Measurements from ENCODE around the gene KIF5B. TPM values are rescaled to one million over a fixed set of nuclear protein-coding genes. Genes with fewer than 3 reads are reported as not detected.
"Not testable (repeated sequence)": the region's sequence is repeated elsewhere in the genome, so short reads cannot be mapped to it uniquely, and the experiment has no call there.

Gene KIF5B
- total RNA-seq, 1 experiment from 2014 or later, result 70.5 TPM

- no peak overlapping the region for H4K5ac ChIP-seq (ENCODE audit: insufficient read length, low read depth, low read length)
- H2BK20ac ChIP-seq (ENCODE audit: low read depth, low read length, poor library complexity, severe bottlenecking), result no peak overlapping the region
- no peak overlapping the region for H2BK15ac ChIP-seq (ENCODE audit: low read depth, low read length)
- no peak overlapping the region for H3K18ac ChIP-seq (ENCODE audit: insufficient read length, low read depth, low read length)
- no peak overlapping the region for H2BK5ac ChIP-seq (ENCODE audit: insufficient read length, low read length)
- no peak overlapping the region for H3K14ac ChIP-seq (ENCODE audit: insufficient read depth, low read length)
- H3K9me3 ChIP-seq (ENCODE audit: control insufficient read depth, low read depth, low read length), result no peaks in the 10 kb centered on the region
- Mint-ChIP-seq H3K9me3 (peaks cover 6 to 7% of the 10 kb centered on the region in 2 experiments; a peak in 2 of 5 replicates), H3K36me3 (ENCODE audit: insufficient read depth in 1 of 3, low read depth in 3 of 3) (peaks cover 0 to 4% (median 2%) of the 10 kb centered on the region in 3 experiments; a peak in 3 of 7 replicates), H3K27me3 (ENCODE audit: low read depth) (no peaks in the 10 kb centered on the region), H3K4me1 (peaks cover 0 to 4% of the 10 kb centered on the region in 2 experiments; a peak in 3 of 4 replicates), H3K27ac (no peak overlapping the region), H3K4me3 (no peak overlapping the region)
- H2BK120ac ChIP-seq (ENCODE audit: low read depth, low read length, poor library complexity, severe bottlenecking), result no peak overlapping the region
- H3K4me1 ChIP-seq (ENCODE audit: insufficient read depth, low read length), result no peaks in the 10 kb centered on the region
- no peak for TF ChIP-seq CTCF (conservative IDR thresholded peaks at IDR 0.05)
- no peak overlapping the region for H4K91ac ChIP-seq (ENCODE audit: insufficient read length, low read depth, low read length)
- H3K27me3 ChIP-seq (ENCODE audit: insufficient read depth, low read length), result no peaks in the 10 kb centered on the region
- no peaks in the 10 kb centered on the region for H3K23me2 ChIP-seq (ENCODE audit: insufficient read length, low read depth, low read length, poor library complexity, severe bottlenecking)
- no peak overlapping the region for H2AK5ac ChIP-seq (ENCODE audit: insufficient read length, low read length)
- H2BK12ac ChIP-seq (ENCODE audit: insufficient read length, low read depth, low read length), result no peak overlapping the region
- no peak overlapping the region for H3T11ph ChIP-seq (ENCODE audit: low read length)
- H3K23ac ChIP-seq (ENCODE audit: insufficient read length, low read depth, low read length), result no peak overlapping the region
- no peak overlapping the region for H2AFZ ChIP-seq (ENCODE audit: low read length)
- no peak overlapping the region for H3K4ac ChIP-seq (ENCODE audit: low read depth, low read length)
- no peak overlapping the region for H3K9ac ChIP-seq (ENCODE audit: extremely low read depth, insufficient read length, low read length)
- H3K4me2 ChIP-seq (ENCODE audit: insufficient read depth, insufficient read length, low read length), result no peak overlapping the region
- no peaks in the 10 kb centered on the region for H3K79me1 ChIP-seq (ENCODE audit: insufficient read depth, low read depth, low read length, poor library complexity, severe bottlenecking)
- no peak overlapping the region for H3K56ac ChIP-seq (ENCODE audit: insufficient read length, low read depth, low read length)
- H3K79me2 ChIP-seq (ENCODE audit: insufficient read depth, low read length), result no peaks in the 10 kb centered on the region
- no peak overlapping the region for H3K27ac ChIP-seq (ENCODE audit: insufficient read length, low read depth, low read length)
- H4K8ac ChIP-seq (replicated peaks; ENCODE audit: insufficient read length, low read depth, low read length), result no peak overlapping the region
- H4K20me1 ChIP-seq (ENCODE audit: control insufficient read depth, insufficient read depth, insufficient read length), result no peaks in the 10 kb centered on the region
- DNase-seq, result no peak
Measured at GRCh38 chr10:31990937-31991336, 65.3 kb downstream of the KIF5B start.

- not testable (repeated sequence) for DNase-seq; H4K91ac ChIP-seq (ENCODE audit: insufficient read length, low read depth, low read length); H4K20me1 ChIP-seq (ENCODE audit: control insufficient read depth, insufficient read depth, insufficient read length); H3K4me3 Mint-ChIP-seq; H3K36me3 Mint-ChIP-seq (ENCODE audit: insufficient read depth in 1 of 3, low read depth in 3 of 3); H3K14ac ChIP-seq (ENCODE audit: insufficient read depth, low read length); H2BK5ac ChIP-seq (ENCODE audit: insufficient read length, low read length); H3K27ac Mint-ChIP-seq; H3K56ac ChIP-seq (ENCODE audit: insufficient read length, low read depth, low read length); H3K4me2 ChIP-seq (ENCODE audit: insufficient read depth, insufficient read length, low read length); H3K4me1 ChIP-seq (ENCODE audit: insufficient read depth, low read length); H2AK5ac ChIP-seq (ENCODE audit: insufficient read length, low read length); H3K23me2 ChIP-seq (ENCODE audit: insufficient read length, low read depth, low read length, poor library complexity, severe bottlenecking); H4K8ac ChIP-seq (replicated peaks; ENCODE audit: insufficient read length, low read depth, low read length); H2BK20ac ChIP-seq (ENCODE audit: low read depth, low read length, poor library complexity, severe bottlenecking); H2BK15ac ChIP-seq (ENCODE audit: low read depth, low read length); H3T11ph ChIP-seq (ENCODE audit: low read length); H3K9me3 Mint-ChIP-seq; H3K79me1 ChIP-seq (ENCODE audit: insufficient read depth, low read depth, low read length, poor library complexity, severe bottlenecking); H3K9ac ChIP-seq (ENCODE audit: extremely low read depth, insufficient read length, low read length); H3K4ac ChIP-seq (ENCODE audit: low read depth, low read length); H3K18ac ChIP-seq (ENCODE audit: insufficient read length, low read depth, low read length); H2AFZ ChIP-seq (ENCODE audit: low read length); H3K27me3 ChIP-seq (ENCODE audit: insufficient read depth, low read length); H3K23ac ChIP-seq (ENCODE audit: insufficient read length, low read depth, low read length); H3K79me2 ChIP-seq (ENCODE audit: insufficient read depth, low read length); H2BK120ac ChIP-seq (ENCODE audit: low read depth, low read length, poor library complexity, severe bottlenecking); H3K27me3 Mint-ChIP-seq (ENCODE audit: low read depth); H3K9me3 ChIP-seq (ENCODE audit: control insufficient read depth, low read depth, low read length); H3K27ac ChIP-seq (ENCODE audit: insufficient read length, low read depth, low read length); H4K5ac ChIP-seq (ENCODE audit: insufficient read length, low read depth, low read length); H3K4me1 Mint-ChIP-seq; H2BK12ac ChIP-seq (ENCODE audit: insufficient read length, low read depth, low read length)
- WGBS (ENCODE audit: extremely low coverage, insufficient read length, low lambda C conversion rate), result no CpG with 5 or more reads among the region's 1 CpG
Measured at GRCh38 chr10:31987786-31988185, 68.4 kb downstream of the KIF5B start.

Measured in H9 (cell line).